Measurements from ENCODE around the gene CCDC85A. TPM values are rescaled to one million over a fixed set of nuclear protein-coding genes. Genes with fewer than 3 reads are reported as not detected.

Gene CCDC85A
- total and polyA plus RNA-seq, 8 donors: 0.20 to 0.62 (median 0.31) TPM

GRCh38 chr2:56287508-56287907, 103.7 kb downstream of the CCDC85A start:
- FAIRE-seq (no peak), ATAC-seq (no peak), DNase-seq (no peak)
- no peaks in the 10 kb centered on the region for H3K4me1 ChIP-seq
- intact Hi-C loops (cut with DNase I): no loop called here
- H3K4me3 ChIP-seq: no peak overlapping the region
- no peak for TF ChIP-seq CTCF (IDR thresholded peaks at IDR 0.05)
- no peaks in the 10 kb centered on the region for H3K9me3 ChIP-seq
- H3K27ac ChIP-seq: no peak overlapping the region
- no peaks in the 10 kb centered on the region for H3K27me3 ChIP-seq
- H3K36me3 ChIP-seq: no peaks in the 10 kb centered on the region

- FAIRE-seq (no peak), ATAC-seq (no peak), DNase-seq (no peak)
- Histone ChIP-seq H3K9me3 (no peaks in the 10 kb centered on the region), H3K27ac (no peak overlapping the region), H3K36me3 (no peaks in the 10 kb centered on the region), H3K4me3 (no peak overlapping the region), H3K27me3 (no peaks in the 10 kb centered on the region), H3K4me1 (no peaks in the 10 kb centered on the region)
- WGBS, 2 donors: 74 to 75% methylated on average over 2 of the region's 2 CpGs
- TF ChIP-seq CTCF (IDR thresholded peaks at IDR 0.05): no peak
- intact Hi-C loops (cut with DNase I): no loop called here
These were observed 104.2 kb downstream of the CCDC85A start for GRCh38 chr2:56287974-56288373.

GRCh38 chr2:56288838-56289580, 105.2 kb downstream of the CCDC85A start:
- DNase-seq: no peak
- FAIRE-seq: no peak
- peak in 2 of 4 donors; percentile 26 to 78 for ATAC-seq
- WGBS, 2 donors: 38% methylated on average over 2 of the region's 2 CpGs
- H3K9me3 ChIP-seq: no peaks in the 10 kb centered on the region
- TF ChIP-seq CTCF (IDR thresholded peaks at IDR 0.05): no peak
- H3K27me3 ChIP-seq: no peaks in the 10 kb centered on the region
- intact Hi-C loops (cut with DNase I): no loop called here
- no peak overlapping the region for H3K27ac ChIP-seq
- H3K36me3 ChIP-seq: no peaks in the 10 kb centered on the region
- no peaks in the 10 kb centered on the region for H3K4me1 ChIP-seq
- H3K4me3 ChIP-seq: no peak overlapping the region

GRCh38 chr2:56291711-56292110, 107.9 kb downstream of the CCDC85A start:
- Histone ChIP-seq H3K36me3 (no peaks in the 10 kb centered on the region), H3K9me3 (no peaks in the 10 kb centered on the region), H3K27ac (no peak overlapping the region), H3K4me1 (no peaks in the 10 kb centered on the region), H3K27me3 (no peaks in the 10 kb centered on the region), H3K4me3 (no peak overlapping the region)
- DNase-seq (no peak), ATAC-seq (no peak), FAIRE-seq (no peak)
- WGBS, 2 donors: 83 to 87% methylated on average over 5 of the region's 5 CpGs
- intact Hi-C loops (cut with DNase I): no loop called here
- TF ChIP-seq CTCF (IDR thresholded peaks at IDR 0.05): no peak

- no peak overlapping the region for H3K27ac ChIP-seq
- intact Hi-C loops (cut with DNase I): no loop called here
- no peak for FAIRE-seq
- no peaks in the 10 kb centered on the region for H3K36me3 ChIP-seq
- no peak overlapping the region for H3K4me3 ChIP-seq
- no peaks in the 10 kb centered on the region for H3K27me3 ChIP-seq
- DNase-seq: no peak
- no peaks in the 10 kb centered on the region for H3K9me3 ChIP-seq
- WGBS, 2 donors: 72 to 82% methylated on average over 2 of the region's 2 CpGs
- H3K4me1 ChIP-seq: no peaks in the 10 kb centered on the region
- no peak for TF ChIP-seq CTCF (IDR thresholded peaks at IDR 0.05)
- ATAC-seq: no peak
These were observed 109.2 kb downstream of the CCDC85A start for GRCh38 chr2:56292951-56293350.
